HG03354 (cell line): Measurements from ENCODE around the gene TMEM121.
"Not testable (repeated sequence)": the region's sequence is repeated elsewhere in the genome, so short reads cannot be mapped to it uniquely, and the experiment has no call there.

Source experiments
- ATAC-seq: cut with Tn5 transposase; IDR thresholded peaks from one replicate; pipeline ENCODE4 v1.9.1; 2021; ENCODE audit warnings: mild to moderate bottlenecking; ENCODE audit not compliant: unreplicated experiment, poor library complexity, severe bottlenecking

Gene TMEM121

GRCh38 chr14:105565185-105565919 is 39.0 kb downstream of the TMEM121 start:
- not testable (repeated sequence) for ATAC-seq

DNA sequence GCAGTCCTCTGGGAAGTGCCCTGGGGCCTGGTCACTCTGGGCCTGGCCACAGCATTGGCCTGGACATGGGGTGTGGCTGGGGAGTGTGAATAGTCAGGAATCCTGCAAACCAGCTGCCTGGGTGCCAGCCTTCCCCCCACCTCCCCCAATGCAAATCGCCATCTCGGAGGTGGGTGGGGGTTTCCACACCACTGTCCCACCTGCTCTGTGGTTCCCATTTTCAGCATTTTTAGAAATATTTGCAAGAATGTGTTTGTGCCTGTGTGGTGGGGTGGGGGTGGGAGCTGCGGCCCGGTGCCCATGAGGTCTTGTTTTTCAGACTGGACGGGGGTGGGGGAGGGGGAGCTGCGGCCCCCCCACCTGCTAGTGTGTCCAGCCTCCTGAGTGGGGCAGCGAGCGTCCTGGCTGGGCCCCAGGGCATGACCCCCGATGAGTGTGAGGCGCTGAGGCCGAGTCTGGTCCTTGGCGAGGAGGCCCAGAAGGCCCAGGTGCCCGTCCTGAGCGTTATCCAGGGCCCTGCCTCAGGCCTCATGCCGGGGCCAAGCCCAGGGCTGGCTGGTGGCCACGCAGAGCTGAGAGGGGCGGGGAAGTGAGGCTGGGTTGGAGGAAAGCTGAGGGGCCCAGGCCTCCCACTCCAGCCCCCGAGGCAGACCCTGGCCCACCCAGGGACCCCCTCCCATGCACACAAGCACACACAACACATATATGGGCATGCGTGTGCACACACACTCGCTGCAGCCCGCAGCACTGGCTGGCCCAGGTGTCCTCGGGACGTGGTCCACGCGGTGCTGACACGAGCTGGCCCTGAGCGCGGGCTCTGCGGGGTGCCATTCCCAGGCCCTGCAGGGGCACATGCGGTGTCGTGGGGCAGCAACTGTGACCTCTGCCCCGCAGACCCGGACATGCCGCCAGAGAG is 40.1 kb downstream of the TMEM121 start:
- ATAC-seq, result peak; percentile 55

GRCh38 chr14:105567164-105568103 is 41.1 kb downstream of the TMEM121 start:
- ATAC-seq, result not testable (repeated sequence)

DNA sequence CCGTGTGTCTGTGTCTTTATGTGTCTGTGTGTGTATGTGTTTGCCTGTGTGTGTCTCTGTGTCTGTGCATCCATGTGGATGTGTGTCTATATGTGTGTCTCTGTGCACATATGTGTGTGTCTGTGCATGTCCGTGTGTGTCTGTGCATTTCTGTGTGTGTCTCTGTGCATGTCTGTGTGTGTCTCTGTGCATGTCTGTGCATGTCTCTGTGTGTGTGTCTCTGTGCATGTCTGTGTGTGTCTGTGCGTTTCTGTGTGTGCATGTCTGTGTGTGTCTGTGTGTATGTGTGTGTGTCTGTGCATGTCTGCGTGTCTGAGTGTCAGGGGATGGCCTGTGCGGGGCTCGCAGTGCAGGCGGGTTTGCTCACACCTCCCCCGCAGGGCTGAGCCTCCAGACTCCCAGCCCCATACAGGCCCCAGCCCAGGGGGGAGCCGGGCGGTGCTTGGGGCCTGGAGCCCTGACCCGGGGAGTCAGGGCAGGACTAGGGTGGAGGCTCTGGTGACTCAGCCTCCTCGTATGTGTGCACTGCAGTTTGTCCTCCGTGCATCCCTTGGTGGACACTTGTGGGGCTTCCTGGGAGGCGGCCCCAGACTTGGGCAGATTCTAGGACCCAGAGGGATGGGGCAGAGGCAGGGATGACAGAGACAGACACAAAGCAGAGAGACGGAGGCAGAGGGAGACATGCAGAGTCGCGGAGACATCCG is 41.9 kb downstream of the TMEM121 start:
- ATAC-seq, result not testable (repeated sequence)

- no peak for ATAC-seq
Observed at GRCh38 chr14:105568859-105569766, 42.7 kb downstream of the TMEM121 start.

DNA sequence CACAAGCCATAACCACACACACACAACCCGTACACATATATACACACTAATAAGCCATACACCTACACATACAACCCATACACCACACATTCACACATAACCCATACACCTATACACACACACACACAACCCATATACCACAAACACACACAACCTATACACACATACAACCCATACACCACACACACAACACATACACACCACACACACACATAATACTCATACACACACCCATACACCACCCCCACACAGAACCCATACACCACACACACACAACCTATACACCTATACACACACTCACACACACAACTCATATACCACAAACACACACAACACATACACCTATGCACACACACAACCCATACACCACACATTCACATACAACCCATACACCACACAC is 44.1 kb downstream of the TMEM121 start:
- no peak for ATAC-seq

DNA sequence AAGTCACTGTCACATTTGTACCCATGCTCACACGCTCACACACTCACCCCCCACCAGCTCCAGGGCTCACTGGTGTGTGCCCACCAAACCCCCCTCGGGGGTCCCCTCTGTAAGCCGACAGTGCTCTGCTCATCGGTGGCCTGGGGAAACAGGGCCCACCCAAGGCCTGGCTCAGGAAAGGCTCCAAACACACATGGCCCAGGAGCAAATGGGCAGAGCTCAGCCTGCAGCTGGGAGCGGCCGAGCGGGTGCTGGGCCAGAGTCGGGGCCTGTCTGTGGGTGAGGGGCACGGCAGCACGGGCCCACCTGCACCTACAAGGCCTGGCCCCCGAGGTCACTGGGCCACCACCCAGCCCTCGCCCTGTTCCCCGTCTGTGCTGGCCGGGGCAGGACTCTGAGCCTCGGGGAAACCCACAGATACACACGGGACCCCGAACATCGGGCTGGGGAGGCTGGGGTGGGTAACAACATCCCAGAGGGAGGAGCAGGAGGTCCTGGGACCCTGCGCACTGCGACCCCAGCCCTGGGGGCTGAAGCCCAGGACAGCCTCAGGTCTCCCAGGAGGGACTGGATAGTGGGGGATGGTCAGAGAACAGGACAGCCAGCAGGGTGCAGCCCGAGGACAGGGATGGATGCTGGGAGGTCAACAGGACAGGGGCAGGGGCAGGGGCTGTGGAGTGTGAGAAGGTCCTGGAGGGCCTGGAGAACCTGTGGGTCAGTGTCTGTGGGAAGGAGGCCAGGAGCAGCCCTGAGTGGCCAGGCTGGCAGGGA is 45.0 kb downstream of the TMEM121 start:
- ATAC-seq, result not testable (repeated sequence)

- ATAC-seq, result not testable (repeated sequence)
Observed at GRCh38 chr14:105572063-105572462, 45.7 kb downstream of the TMEM121 start.

DNA sequence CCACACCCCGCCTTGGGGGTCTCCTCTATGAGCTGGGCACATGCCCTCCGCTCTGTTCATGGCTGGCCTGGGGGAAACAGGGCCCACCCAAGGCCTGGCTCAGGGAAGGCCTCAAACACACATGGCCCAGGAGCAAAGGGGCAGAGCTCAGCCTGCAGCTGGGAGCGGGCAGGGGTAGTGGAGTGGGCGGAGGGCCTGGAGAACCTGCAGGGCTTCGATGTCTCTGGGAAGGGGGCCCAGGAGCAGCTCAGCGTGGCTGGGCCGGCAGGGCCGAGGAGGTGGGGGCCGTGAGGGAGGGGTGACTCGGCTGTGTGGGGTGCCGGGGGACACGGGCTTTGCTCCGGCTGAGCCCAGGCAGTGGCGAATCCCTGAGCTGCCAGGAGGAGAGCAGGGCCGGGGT is 47.5 kb downstream of the TMEM121 start:
- not testable (repeated sequence) for ATAC-seq

GRCh38 chr14:105574411-105574810 is 48.0 kb downstream of the TMEM121 start:
- ATAC-seq, result not testable (repeated sequence)

DNA sequence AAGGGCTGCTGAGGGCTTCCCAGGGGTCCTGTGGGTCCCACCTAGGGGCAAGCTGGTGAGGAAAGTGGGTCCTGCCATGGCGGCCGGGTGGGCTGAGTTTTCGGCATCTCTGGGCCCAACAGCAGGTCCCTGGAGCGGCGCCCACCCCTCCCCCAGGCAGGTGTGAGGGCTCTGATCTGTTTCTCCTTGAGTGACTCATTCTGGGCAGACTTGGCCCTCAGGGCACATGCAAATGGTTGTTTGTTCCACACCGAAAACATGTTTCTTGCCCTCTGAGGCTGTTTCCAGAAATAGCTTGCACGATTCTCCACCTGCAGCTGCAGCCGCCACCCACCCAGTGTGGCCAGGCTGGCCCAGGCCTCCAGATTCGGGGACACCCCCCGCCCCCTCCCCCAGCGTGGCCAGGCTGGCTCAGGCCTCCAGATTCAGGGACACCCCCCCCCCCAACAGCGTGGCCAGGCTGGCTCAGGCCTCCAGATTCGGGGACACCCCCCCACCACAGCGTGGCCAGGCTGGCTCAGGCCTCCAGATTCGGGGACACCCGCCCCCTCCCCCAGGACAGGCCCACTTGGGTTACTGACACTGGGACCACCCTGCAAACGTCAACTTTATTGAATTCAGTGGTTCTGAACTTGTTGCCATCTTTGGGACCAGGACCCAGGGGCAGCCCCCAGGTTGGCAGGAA is 48.8 kb downstream of the TMEM121 start:
- ATAC-seq, result peak; percentile 69

DNA sequence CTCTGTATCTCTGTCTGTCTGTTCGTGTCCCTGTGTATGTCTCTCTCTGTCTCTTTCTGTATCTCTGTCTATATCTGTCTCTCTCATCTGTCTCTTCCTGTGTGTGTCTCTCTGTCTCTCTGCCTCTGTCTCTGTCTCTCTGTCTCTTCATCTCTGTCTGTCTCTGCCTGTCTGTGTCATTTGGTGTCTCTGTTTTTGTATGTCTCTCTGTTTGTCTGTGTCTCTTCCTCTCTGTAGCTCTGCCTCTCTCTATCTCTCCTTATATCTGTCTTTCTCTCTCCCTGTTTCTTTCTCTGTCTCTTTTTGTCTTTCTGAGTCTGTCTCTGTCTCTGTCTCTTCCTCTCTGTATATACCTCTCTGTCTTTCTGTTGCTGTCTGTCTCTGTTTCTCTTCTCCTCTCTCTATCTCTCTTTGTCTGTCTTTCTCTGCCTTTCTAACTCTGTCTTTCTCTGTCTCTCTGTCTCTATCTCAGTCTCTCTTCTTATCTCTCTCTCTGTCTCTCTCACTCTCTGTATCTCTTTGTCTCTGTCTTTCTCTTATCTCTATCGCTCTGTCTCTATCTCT is 50.2 kb downstream of the TMEM121 start:
- no peak for ATAC-seq

DNA sequence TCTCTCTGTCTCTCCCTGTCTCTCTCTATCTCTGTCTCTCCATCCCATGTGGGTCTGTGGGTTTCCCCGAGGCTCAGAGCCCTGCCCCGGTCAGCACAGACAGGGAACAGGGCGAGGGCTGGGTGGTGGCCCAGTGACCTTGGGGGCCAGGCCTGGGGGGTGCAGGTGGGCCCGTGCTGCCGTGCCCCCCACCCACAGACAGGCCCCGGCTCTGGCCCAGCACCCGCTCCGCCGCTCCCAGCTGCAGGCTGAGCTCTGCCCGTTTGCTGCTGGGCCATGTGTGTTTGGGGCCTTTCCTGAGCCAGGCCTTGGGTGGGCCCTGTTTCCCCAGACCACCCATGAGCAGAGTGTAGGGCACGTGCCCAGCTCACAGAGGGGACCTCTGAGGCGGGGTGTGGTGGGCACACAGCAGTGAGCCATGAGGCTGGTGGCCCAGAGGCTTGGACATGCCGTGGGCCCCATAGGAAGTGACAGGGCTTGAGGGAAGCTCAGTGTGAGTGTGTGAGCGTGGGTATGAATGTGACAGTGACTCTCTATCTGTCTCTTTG is 51.0 kb downstream of the TMEM121 start:
- ATAC-seq, result no peak

GRCh38 chr14:105578070-105578469 is 51.7 kb downstream of the TMEM121 start:
- ATAC-seq, result no peak

DNA sequence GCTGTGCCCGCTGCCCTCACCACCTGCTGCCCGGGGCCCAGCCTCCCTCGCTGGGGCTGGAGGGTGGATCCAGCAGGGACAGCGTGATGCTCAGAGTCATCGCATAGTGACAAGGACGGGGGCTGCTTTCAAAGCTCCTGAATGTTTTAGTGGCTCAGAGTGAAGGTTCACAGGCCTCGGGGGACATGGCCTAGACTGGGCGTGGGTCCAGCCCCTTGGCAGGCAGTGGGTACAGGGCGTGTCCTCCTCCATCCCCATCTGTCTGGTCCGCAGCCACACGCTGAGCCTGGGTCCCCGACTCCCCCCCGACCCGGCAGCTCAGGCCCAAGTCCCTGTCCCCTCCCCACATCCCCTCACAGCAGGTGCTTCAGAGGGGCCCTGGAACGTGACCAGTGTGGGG is 52.8 kb downstream of the TMEM121 start:
- ATAC-seq, result not testable (repeated sequence)
